Cardiac muscle cell (in vitro differentiated cells and primary cell): ENCODE results near the gene TBL1Y. TPM values are rescaled to one million over a fixed set of nuclear protein-coding genes. Genes with fewer than 3 reads are reported as not detected.

Experiments used
- DNase-seq, 2 donors: peaks; one replicate each; pipeline versions ENCODE4 v3.0.0 to v3.0.0-alpha.2; 2010 to 2017; ENCODE audit warnings: low read depth in 1 of 2, low spot score in 1 of 2
- H3K27ac ChIP-seq: fragments of 200-600 bp; sonication (generic); 2 replicates; pipeline ENCODE4 v1.5.1; 2016
- H3K27me3 ChIP-seq: fragments of 200-600 bp; sonication (generic); 2 replicates; pipeline ENCODE4 v1.6.0; 2016; ENCODE audit warnings: control low read depth
- H3K36me3 ChIP-seq: fragments of 200-600 bp; sonication (generic); 2 replicates; pipeline ENCODE4 v1.5.1; 2016; ENCODE audit warnings: control low read depth
- H3K4me1 ChIP-seq: fragments of 200-600 bp; sonication (generic); 2 replicates; pipeline ENCODE4 v1.8.1; 2017; ENCODE audit warnings: low read depth, mild to moderate bottlenecking, mixed run types
- H3K4me3 ChIP-seq: fragments of 200-600 bp; sonication (generic); 2 replicates; pipeline ENCODE4 v1.5.1; 2016; ENCODE audit warnings: mild to moderate bottlenecking
- H3K9me3 ChIP-seq: fragments of 200-600 bp; sonication (generic); 2 replicates; pipeline ENCODE4 v1.5.1; 2017; ENCODE audit warnings: low read depth, mild to moderate bottlenecking, control low read depth
- polyA plus RNA-seq: library from polyadenylated mRNA; unstranded; fragments of >200 nt; fragmentation: Nextera tagmentation; extraction: Ambion mirVana; gene quantifications from 2 replicates; pipeline ENCODE4 v1.2.1, GENCODE V29; 2016
- total RNA-seq: library from RNA; depleted of rRNA; stranded (reverse); fragments of >200 nt; gene quantifications from 2 replicates; pipeline ENCODE4 v1.2.3, GENCODE V29; 2016
- TF ChIP-seq, protein P1 (sequence below): IDR thresholded peaks from 2 replicates; pipeline ENCODE4 v1.5.1; 2012; ENCODE audit warnings: low read depth, mild to moderate bottlenecking, low read length

Gene TBL1Y
- total and polyA plus RNA-seq, 2 experiments from 2014 or later = not detected

DNA sequence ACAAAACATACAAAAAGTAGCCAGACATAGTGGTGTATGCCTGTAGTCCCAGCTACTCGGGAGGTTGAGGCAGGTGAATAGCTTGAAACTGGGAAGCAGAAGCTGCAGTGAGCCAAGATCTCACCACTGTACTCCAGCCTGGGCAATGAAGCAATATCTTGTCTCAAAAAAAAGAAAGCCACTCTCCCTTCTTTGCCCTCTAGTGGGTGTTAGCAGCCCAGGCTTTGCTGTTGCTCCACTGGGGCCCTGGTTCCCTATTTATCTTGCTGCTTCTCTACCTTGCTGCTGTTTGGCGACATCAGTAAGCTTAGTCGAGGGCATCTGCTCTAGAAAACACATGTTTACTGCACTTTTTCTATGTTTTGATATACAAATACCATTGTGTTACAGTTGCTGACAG is 189.2 kb downstream of the TBL1Y start:
- Histone ChIP-seq H3K27me3 (no peaks in the 10 kb centered on the region), H3K4me3 (no peak overlapping the region), H3K27ac (no peak overlapping the region), H3K9me3 (no peaks in the 10 kb centered on the region), H3K36me3 (no peaks in the 10 kb centered on the region), H3K4me1 (no peaks in the 10 kb centered on the region)
- TF ChIP-seq, protein P1, sequence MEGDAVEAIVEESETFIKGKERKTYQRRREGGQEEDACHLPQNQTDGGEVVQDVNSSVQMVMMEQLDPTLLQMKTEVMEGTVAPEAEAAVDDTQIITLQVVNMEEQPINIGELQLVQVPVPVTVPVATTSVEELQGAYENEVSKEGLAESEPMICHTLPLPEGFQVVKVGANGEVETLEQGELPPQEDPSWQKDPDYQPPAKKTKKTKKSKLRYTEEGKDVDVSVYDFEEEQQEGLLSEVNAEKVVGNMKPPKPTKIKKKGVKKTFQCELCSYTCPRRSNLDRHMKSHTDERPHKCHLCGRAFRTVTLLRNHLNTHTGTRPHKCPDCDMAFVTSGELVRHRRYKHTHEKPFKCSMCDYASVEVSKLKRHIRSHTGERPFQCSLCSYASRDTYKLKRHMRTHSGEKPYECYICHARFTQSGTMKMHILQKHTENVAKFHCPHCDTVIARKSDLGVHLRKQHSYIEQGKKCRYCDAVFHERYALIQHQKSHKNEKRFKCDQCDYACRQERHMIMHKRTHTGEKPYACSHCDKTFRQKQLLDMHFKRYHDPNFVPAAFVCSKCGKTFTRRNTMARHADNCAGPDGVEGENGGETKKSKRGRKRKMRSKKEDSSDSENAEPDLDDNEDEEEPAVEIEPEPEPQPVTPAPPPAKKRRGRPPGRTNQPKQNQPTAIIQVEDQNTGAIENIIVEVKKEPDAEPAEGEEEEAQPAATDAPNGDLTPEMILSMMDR = no peak
- no peak for DNase-seq

DNA sequence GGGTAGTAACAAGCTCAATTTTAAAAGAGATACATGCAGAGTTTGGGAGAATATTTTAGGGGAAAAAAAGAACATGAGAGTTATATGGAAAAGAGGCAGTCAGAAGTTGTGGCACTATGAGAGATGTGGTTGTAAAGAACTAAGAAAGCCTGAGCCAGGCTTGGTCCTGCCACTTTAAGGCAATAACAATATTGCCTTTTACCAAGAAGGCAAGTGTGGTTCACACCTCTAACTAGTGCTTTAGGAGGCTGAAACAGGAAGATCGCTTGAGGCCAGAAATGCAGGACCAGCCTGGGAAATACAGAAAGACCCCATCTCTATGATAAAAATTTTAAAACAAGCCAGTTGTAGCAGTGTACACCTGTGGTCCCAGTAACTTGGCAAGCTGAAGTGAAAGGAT is 192.2 kb downstream of the TBL1Y start:
- no peak overlapping the region for H3K4me3 ChIP-seq
- TF ChIP-seq, protein P1 = no peak
- H3K9me3 ChIP-seq = no peaks in the 10 kb centered on the region
- DNase-seq = no peak
- no peak overlapping the region for H3K27ac ChIP-seq
- no peaks in the 10 kb centered on the region for H3K4me1 ChIP-seq
- H3K27me3 ChIP-seq = no peaks in the 10 kb centered on the region
- H3K36me3 ChIP-seq = no peaks in the 10 kb centered on the region

DNA sequence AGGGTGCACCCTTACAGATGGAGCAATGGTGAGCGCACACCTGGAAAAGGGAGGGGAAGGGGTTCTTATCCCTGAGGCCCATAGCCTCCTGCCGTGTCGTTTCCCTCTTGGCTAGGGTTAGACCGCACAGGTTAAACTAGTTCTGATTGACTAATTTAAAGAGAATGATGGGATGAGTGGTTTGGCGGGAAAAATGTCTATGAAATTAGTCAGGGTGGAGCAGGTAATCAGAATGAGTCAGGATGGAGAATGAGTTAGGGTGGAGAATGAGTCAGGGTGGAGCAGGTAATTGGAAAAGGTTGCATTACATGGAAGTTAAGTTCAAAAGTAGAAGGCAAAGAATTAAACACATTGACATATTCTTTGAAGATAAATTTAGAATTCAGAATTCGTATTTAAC is 196.7 kb downstream of the TBL1Y start:
- no peaks in the 10 kb centered on the region for H3K4me1 ChIP-seq
- H3K9me3 ChIP-seq = no peaks in the 10 kb centered on the region
- TF ChIP-seq, protein P1 = no peak
- H3K27ac ChIP-seq = no peak overlapping the region
- no peak overlapping the region for H3K4me3 ChIP-seq
- no peaks in the 10 kb centered on the region for H3K27me3 ChIP-seq
- H3K36me3 ChIP-seq = no peaks in the 10 kb centered on the region
- DNase-seq = no peak

DNA sequence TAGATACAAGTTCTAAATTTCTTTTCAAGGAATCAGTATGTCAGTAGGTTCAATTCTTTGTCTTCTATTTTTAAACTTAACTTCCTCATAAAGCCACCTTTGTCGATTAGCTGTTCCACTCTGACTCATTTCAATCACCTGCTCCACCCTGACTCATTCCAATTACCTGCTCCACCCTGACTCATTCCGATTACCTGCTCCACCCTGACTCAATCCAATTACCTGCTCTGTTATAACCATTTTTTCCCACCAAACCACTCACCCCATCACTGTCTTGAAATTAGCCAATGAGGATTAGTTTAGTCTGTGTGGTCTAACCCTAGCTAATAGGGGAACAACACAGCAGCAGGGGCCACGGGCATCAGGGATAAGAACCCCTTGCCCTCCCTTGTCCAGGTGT is 199.6 kb downstream of the TBL1Y start:
- TF ChIP-seq, protein P1 = no peak
- no peak overlapping the region for H3K27ac ChIP-seq
- no peak overlapping the region for H3K4me3 ChIP-seq
- DNase-seq = no peak
- H3K9me3 ChIP-seq = no peaks in the 10 kb centered on the region
- no peaks in the 10 kb centered on the region for H3K36me3 ChIP-seq
- no peaks in the 10 kb centered on the region for H3K27me3 ChIP-seq
- H3K4me1 ChIP-seq = no peaks in the 10 kb centered on the region

DNA sequence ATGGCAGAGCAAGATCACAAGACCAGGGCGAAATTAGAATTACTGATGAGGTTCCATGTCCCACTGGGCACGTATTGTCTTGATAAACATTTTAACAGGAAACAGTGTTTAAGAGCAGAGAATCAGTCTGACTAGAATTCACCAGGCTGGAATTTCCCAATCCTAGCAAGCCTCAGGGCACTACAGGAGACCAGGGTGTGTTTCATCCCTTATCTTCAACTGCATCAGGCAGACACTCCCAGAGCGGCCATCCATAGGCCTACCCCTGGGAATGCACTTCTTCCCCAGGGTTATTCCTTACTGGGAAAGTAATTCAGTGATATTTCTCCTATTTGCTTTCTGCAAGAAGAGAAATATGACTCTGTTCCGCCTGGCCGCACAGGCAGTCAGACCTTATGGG is 205.4 kb downstream of the TBL1Y start:
- H3K27me3 ChIP-seq = no peaks in the 10 kb centered on the region

More for the DNA sequence above, 205.4 kb downstream of the TBL1Y start:
- no peak overlapping the region for H3K27ac ChIP-seq
- no peaks in the 10 kb centered on the region for H3K9me3 ChIP-seq
- no peak overlapping the region for H3K4me3 ChIP-seq
- TF ChIP-seq, protein P1 = no peak
- no peak for DNase-seq
- H3K36me3 ChIP-seq = no peaks in the 10 kb centered on the region
- H3K4me1 ChIP-seq = no peaks in the 10 kb centered on the region
